ENCODE measurements around the gene RSPH9.
A peak's percentile ranks its signal among the peaks of the same experiment; 100 is the strongest.

RSPH9 gene

DNA sequence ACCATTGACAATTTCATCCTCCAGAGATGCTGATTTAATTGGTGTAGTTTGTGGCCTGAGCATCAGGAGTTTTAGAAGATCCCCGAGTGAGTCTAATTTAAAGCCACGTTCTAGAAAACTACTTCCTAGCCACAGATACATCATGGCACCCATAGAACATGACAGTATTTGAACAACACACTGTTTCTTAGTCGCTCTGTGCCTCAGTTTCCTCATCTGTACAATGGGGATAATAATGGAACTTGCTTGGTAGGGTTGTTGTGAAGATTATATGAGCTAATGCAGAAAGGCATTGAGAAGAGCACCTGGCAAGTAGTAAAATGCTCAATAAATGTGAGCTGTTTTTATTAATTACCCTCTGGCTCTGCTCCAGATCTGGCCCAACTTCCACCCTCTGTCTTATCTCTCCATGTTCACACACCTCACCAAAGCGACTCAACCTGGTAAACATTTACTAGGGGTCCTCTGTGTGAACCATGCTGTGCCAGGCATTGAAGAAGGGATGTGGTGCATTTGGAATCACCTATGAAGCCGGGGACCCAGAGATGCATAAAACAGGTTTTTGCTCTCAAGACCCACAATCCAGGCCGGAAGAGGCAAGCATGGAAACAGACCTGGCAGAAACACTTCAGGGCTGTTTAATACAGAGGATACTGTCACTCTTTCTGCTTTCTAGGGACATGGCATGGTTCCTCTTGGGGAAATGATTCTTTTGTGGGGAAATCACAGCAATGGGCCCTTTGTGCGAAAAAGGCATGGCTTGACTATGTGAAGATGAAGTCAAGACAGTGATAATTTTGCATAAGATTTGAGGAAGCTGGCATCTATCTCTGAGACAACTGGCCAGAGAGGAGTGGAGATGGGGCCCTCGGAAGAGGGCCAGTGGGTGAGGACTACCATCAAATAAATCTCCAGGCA, 58.9 kb downstream of the RSPH9 start:
- Histone ChIP-seq H3K27me3 (ENCODE audit: control insufficient read depth, insufficient read depth, low read length) (peaks cover 2% of the 10 kb centered on the region), H3K36me3 (ENCODE audit: control insufficient read depth, insufficient read depth, low read length) (no peaks in the 10 kb centered on the region), H3K27ac (ENCODE audit: low read depth, low read length) (peak overlapping the region; percentile 76), H3K4me3 (ENCODE audit: low read length) (no peak overlapping the region), H3K4me1 (ENCODE audit: control insufficient read depth, insufficient read depth, low read length) (peaks cover 10% of the 10 kb centered on the region), H3K9ac (ENCODE audit: low read length) (no peak overlapping the region)

DNA sequence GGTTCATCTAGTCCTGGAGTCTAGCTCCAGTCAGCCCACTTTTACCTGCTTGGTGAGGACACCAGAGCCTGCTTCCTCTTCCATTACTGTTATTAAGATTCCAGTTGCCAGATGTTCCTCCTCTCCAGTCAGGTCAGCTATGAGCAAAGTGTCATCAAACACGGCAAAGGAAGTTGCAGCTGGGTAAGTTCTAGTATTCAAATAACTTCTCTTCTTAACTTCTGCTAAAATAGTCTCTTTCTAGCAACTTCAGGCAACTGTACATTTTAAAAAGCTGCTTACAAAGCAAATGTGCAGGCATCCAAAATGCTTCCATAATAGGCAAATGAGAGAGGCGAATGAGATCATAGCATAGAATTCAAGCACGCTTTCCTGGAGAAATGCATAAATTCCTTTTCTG, 61.2 kb downstream of the RSPH9 start:
- H3K27me3 ChIP-seq (ENCODE audit: control insufficient read depth, insufficient read depth, low read length) = peaks cover 2% of the 10 kb centered on the region
- no peaks in the 10 kb centered on the region for H3K36me3 ChIP-seq (ENCODE audit: control insufficient read depth, insufficient read depth, low read length)
- no peak overlapping the region for H3K27ac ChIP-seq (ENCODE audit: low read depth, low read length)
- peaks cover 10% of the 10 kb centered on the region for H3K4me1 ChIP-seq (ENCODE audit: control insufficient read depth, insufficient read depth, low read length)
- no peak overlapping the region for H3K4me3 ChIP-seq (ENCODE audit: low read length)
- no peak overlapping the region for H3K9ac ChIP-seq (ENCODE audit: low read length)

GRCh38 chr6:43706788-43707187, 62.0 kb downstream of the RSPH9 start:
- no peak overlapping the region for H3K27ac ChIP-seq (ENCODE audit: low read depth, low read length)
- no peaks in the 10 kb centered on the region for H3K36me3 ChIP-seq (ENCODE audit: control insufficient read depth, insufficient read depth, low read length)
- peaks cover 10% of the 10 kb centered on the region for H3K4me1 ChIP-seq (ENCODE audit: control insufficient read depth, insufficient read depth, low read length)
- H3K4me3 ChIP-seq (ENCODE audit: low read length) = no peak overlapping the region
- H3K9ac ChIP-seq (ENCODE audit: low read length) = no peak overlapping the region
- H3K27me3 ChIP-seq (ENCODE audit: control insufficient read depth, insufficient read depth, low read length) = peaks cover 2% of the 10 kb centered on the region

DNA sequence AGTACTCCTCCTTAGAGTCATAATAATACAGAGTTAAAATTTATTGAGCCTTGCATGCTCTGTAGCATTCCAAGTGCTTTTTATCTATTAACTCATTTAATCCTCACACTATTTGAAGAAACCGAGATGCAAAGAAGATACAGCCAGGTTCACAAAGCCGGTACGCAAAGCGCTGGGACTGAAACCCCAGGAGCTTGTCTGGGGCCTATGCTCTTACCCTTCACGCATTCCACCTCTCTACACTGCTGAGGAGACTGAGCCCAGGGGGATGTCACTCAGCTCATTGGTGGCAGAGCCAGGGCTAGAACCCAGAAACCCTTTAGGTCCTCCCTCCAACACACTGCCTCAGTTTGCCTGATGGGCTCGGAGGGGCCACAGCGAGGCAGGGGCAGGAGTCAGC, 62.4 kb downstream of the RSPH9 start:
- Histone ChIP-seq H3K27ac (ENCODE audit: low read depth, low read length) (no peak overlapping the region), H3K27me3 (ENCODE audit: control insufficient read depth, insufficient read depth, low read length) (no peaks in the 10 kb centered on the region), H3K36me3 (ENCODE audit: control insufficient read depth, insufficient read depth, low read length) (no peaks in the 10 kb centered on the region), H3K9ac (ENCODE audit: low read length) (no peak overlapping the region), H3K4me1 (ENCODE audit: control insufficient read depth, insufficient read depth, low read length) (peaks cover 7% of the 10 kb centered on the region), H3K4me3 (ENCODE audit: low read length) (no peak overlapping the region)

DNA sequence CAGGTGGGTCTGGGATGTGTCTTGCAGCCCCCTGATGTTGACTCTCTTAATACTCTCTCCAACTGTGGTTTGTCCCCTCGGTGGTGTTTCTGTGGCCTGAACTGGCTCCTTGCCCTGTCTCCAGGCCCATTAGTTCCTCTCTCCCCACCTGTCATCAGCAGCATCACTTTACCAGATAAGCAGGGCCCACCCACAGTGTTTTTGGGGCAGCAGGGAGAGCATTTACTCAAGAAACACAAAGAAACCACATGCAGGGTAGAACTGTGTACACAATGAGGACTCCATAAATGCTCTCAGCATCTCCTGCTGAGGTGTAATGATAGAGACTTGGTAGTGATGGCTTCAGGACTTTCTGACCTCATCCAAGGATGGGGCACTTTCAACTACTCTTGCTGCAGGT, 62.9 kb downstream of the RSPH9 start:
- Histone ChIP-seq H3K4me1 (ENCODE audit: control insufficient read depth, insufficient read depth, low read length) (peaks cover 4% of the 10 kb centered on the region), H3K27me3 (ENCODE audit: control insufficient read depth, insufficient read depth, low read length) (no peaks in the 10 kb centered on the region), H3K36me3 (ENCODE audit: control insufficient read depth, insufficient read depth, low read length) (no peaks in the 10 kb centered on the region), H3K9ac (ENCODE audit: low read length) (no peak overlapping the region), H3K4me3 (ENCODE audit: low read length) (no peak overlapping the region), H3K27ac (ENCODE audit: low read depth, low read length) (no peak overlapping the region)

DNA sequence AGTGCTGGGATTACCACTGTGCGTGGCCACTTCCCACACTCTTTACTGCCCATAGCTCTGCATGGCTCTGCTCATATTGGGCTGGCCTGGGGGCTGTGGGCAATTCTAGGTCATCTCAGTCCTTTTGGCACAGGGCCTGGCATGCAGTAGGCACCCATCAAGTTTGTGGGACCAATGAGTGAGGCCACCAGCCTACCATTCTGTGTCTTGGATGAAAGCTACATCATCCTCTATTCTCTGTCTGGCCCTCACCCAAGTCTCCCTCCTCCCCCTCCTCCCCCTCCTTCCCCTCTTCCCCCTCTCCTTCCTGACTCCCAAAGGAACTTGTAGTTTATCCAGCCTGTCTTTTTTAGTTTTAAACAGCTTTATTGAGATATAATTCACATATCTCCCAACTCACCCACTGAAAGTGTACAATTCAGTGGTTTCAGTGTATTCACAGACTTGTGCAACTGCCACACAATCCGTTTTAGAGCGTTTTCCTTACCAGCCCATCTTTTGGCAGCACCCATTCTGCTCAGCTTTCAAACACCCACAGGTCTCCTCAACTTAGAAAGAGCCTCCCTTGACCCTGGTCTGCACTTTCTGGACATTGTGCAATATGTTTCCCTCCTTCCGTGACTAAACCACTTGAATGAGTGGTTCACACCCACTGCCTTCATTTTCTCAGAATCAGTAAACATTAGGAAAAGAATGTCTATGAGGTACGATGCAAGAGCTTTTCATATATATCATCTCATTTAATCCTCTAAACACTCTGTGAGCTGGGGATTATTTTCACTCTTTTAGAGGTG, 64.2 kb downstream of the RSPH9 start:
- Histone ChIP-seq H3K4me3 (ENCODE audit: low read length) (no peak overlapping the region), H3K4me1 (ENCODE audit: control insufficient read depth, insufficient read depth, low read length) (no peaks in the 10 kb centered on the region), H3K36me3 (ENCODE audit: control insufficient read depth, insufficient read depth, low read length) (no peaks in the 10 kb centered on the region), H3K9ac (ENCODE audit: low read length) (no peak overlapping the region), H3K27me3 (ENCODE audit: control insufficient read depth, insufficient read depth, low read length) (no peaks in the 10 kb centered on the region), H3K27ac (ENCODE audit: low read depth, low read length) (no peak overlapping the region)

GRCh38 chr6:43709654-43710303, 64.9 kb downstream of the RSPH9 start:
- H3K4me1 ChIP-seq (ENCODE audit: control insufficient read depth, insufficient read depth, low read length) = no peaks in the 10 kb centered on the region
- no peak overlapping the region for H3K27ac ChIP-seq (ENCODE audit: low read depth, low read length)
- no peak overlapping the region for H3K4me3 ChIP-seq (ENCODE audit: low read length)
- no peaks in the 10 kb centered on the region for H3K27me3 ChIP-seq (ENCODE audit: control insufficient read depth, insufficient read depth, low read length)
- H3K36me3 ChIP-seq (ENCODE audit: control insufficient read depth, insufficient read depth, low read length) = no peaks in the 10 kb centered on the region
- no peak overlapping the region for H3K9ac ChIP-seq (ENCODE audit: low read length)

DNA sequence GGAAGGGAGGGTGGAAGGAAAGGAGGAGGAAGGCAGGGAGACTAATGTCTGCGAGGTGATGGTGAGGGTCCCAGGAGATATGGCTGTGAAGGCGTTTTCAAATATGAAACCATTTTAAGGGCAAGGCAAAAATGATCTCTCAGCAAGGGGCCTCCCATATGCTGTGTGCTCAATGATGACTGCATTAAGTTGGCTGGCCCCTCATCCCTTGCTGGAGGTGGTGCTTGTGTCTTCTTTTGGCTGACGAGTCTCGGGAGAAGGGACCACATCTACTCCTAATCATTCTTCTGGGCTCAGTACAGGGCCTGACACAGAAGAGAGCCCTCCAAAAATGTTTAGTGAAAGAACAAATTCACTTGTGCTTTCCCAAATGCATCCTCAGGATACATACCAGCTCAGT, 65.7 kb downstream of the RSPH9 start:
- H3K36me3 ChIP-seq (ENCODE audit: control insufficient read depth, insufficient read depth, low read length) = no peaks in the 10 kb centered on the region
- H3K27ac ChIP-seq (ENCODE audit: low read depth, low read length) = no peak overlapping the region
- H3K27me3 ChIP-seq (ENCODE audit: control insufficient read depth, insufficient read depth, low read length) = no peaks in the 10 kb centered on the region
- H3K9ac ChIP-seq (ENCODE audit: low read length) = no peak overlapping the region
- no peaks in the 10 kb centered on the region for H3K4me1 ChIP-seq (ENCODE audit: control insufficient read depth, insufficient read depth, low read length)
- H3K4me3 ChIP-seq (ENCODE audit: low read length) = no peak overlapping the region

GRCh38 chr6:43712579-43712978, 67.7 kb downstream of the RSPH9 start:
- Histone ChIP-seq H3K4me1 (ENCODE audit: control insufficient read depth, insufficient read depth, low read length) (no peaks in the 10 kb centered on the region), H3K27me3 (ENCODE audit: control insufficient read depth, insufficient read depth, low read length) (peaks cover 2% of the 10 kb centered on the region), H3K27ac (ENCODE audit: low read depth, low read length) (no peak overlapping the region), H3K4me3 (ENCODE audit: low read length) (no peak overlapping the region), H3K36me3 (ENCODE audit: control insufficient read depth, insufficient read depth, low read length) (no peaks in the 10 kb centered on the region), H3K9ac (ENCODE audit: low read length) (no peak overlapping the region)

DNA sequence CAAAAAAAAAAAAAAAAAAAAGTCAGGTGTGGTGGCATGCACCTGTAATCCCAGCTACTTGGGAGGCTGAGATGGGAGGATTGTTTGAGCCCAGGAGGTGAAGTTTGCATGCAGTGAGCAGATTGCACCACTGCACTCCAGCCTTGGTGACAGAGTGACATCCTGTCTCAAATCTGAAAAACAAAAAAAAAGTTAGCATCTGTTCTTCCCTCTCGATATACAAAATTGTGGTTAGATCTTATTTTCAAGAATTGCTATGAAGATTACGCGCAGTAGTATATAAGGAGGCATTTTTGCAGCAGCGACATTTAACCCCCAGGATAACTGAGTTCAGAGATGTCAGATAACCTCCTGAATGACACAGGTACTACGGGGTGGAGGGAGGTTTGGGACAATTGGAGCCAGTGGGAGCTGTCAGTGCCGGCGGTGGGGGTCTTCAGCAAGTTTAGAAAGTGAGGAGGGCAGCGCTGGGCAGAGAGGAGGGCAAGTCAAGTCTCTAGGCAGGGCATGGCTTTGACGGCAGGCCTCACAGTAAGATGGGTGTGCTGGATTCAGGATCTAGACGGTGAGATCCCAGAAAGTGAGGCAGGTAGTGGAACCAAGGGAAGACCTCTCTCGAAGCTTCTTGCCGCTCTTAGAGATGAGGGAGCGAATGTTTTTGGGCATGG, 68.9 kb downstream of the RSPH9 start:
- H3K4me3 ChIP-seq (ENCODE audit: low read length) = no peak overlapping the region
- peaks cover 3% of the 10 kb centered on the region for H3K27me3 ChIP-seq (ENCODE audit: control insufficient read depth, insufficient read depth, low read length)
- H3K36me3 ChIP-seq (ENCODE audit: control insufficient read depth, insufficient read depth, low read length) = no peaks in the 10 kb centered on the region
- no peak overlapping the region for H3K9ac ChIP-seq (ENCODE audit: low read length)
- no peak overlapping the region for H3K27ac ChIP-seq (ENCODE audit: low read depth, low read length)
- H3K4me1 ChIP-seq (ENCODE audit: control insufficient read depth, insufficient read depth, low read length) = no peaks in the 10 kb centered on the region

- Histone ChIP-seq H3K9ac (ENCODE audit: low read length) (no peak overlapping the region), H3K4me1 (ENCODE audit: control insufficient read depth, insufficient read depth, low read length) (no peaks in the 10 kb centered on the region), H3K4me3 (ENCODE audit: low read length) (no peak overlapping the region), H3K27me3 (ENCODE audit: control insufficient read depth, insufficient read depth, low read length) (peaks cover 3% of the 10 kb centered on the region), H3K36me3 (ENCODE audit: control insufficient read depth, insufficient read depth, low read length) (no peaks in the 10 kb centered on the region), H3K27ac (ENCODE audit: low read depth, low read length) (no peak overlapping the region)
These were observed 69.6 kb downstream of the RSPH9 start for GRCh38 chr6:43714311-43715055.
